Prostate gland (tissue), 2 donors: Measurements from ENCODE around the gene MANBA. TPM values are rescaled to one million over a fixed set of nuclear protein-coding genes. Genes with fewer than 3 reads are reported as not detected.

Experiments used
- DNase-seq: peaks from one replicate; pipeline ENCODE4 v3.0.0-alpha.2; 2019; ENCODE audit warnings: low spot score
- H3K27ac ChIP-seq, 2 donors: fragments of 200-600 bp; sonication (generic); 2 replicates each; pipeline ENCODE4 v1.5.1; 2017 to 2019
- H3K27me3 ChIP-seq: fragments of 200-600 bp; sonication (generic); replicated peaks from 2 replicates; pipeline ENCODE4 v1.5.1; 2019; ENCODE audit not compliant: insufficient read depth
- H3K36me3 ChIP-seq, 2 donors: fragments of 200-600 bp; sonication (generic); 1 replicate in 1 of 2; 2 replicates in 1 of 2; pipeline versions ENCODE4 v1.5.1 to v1.8.1; 2017 to 2019
- H3K4me1 ChIP-seq: fragments of 200-600 bp; sonication (generic); replicated peaks from 2 replicates; pipeline ENCODE4 v1.5.1; 2019
- H3K4me3 ChIP-seq, 2 donors: fragments of 200-600 bp; sonication (generic); 2 replicates each; pipeline ENCODE4 v1.5.1; 2017 to 2019
- H3K9me3 ChIP-seq: fragments of 200-600 bp; sonication (generic); 2 replicates; pipeline ENCODE4 v1.5.1; 2017
- CTCF ChIP-seq, 4 experiments: fragments of 200-600 bp in 2 of 4; fragments of 450-650 bp in 2 of 4; sonication (generic) in 2 of 4; IDR thresholded peaks; 1 replicate in 3 of 4; 2 replicates in 1 of 4; pipeline ENCODE4 v1.5.1; 2016 to 2019; ENCODE audit warnings: antibody characterized with exemption in 4 of 4, mild to moderate bottlenecking in 2 of 4, moderate library complexity in 2 of 4
- POLR2A ChIP-seq: fragments of 450-650 bp; IDR thresholded peaks from one replicate; pipeline ENCODE4 v1.6.1; 2016; ENCODE audit warnings: antibody characterized with exemption, mild to moderate bottlenecking
- POLR2AphosphoS5 ChIP-seq: sonication (generic); formaldehyde crosslinking; IDR thresholded peaks from one replicate; pipeline ENCODE4 v1.6.1; 2017; ENCODE audit warnings: antibody characterized with exemption
- WGBS: methylation state at CpG from one replicate; pipeline ENCODE4 v1.1.5; 2018; 5-methylcytosine and 5-hydroxymethylcytosine counted together
- intact Hi-C: fragments of 100-400 bp; cut with DNase I; formaldehyde crosslinking; loops from one replicate; pipeline ENCODE4 v1.14.2; 2022
- total RNA-seq, 2 donors: library from RNA; depleted of rRNA; stranded (reverse); fragments of >200 nt; gene quantifications; one replicate each; pipeline ENCODE4 v1.1.0, GENCODE V29; 2016

MANBA gene
- total RNA-seq, 2 donors from 2014 or later = 29.7 to 41.6 TPM

- Histone ChIP-seq H3K4me3 (no peak overlapping the region), H3K27ac (no peak overlapping the region), H3K36me3 (no peaks in the 10 kb centered on the region), H3K9me3 (no peaks in the 10 kb centered on the region), H3K4me1 (no peaks in the 10 kb centered on the region), H3K27me3 (no peaks in the 10 kb centered on the region)
- WGBS = 84% methylated on average over 3 of the region's 3 CpGs
- no peak for TF ChIP-seq POLR2A
- TF ChIP-seq CTCF (IDR thresholded peaks at IDR 0.05) = no peak
- no peak for TF ChIP-seq POLR2AphosphoS5
- intact Hi-C loops = no loop called here
- DNase-seq = no peak
Observed at GRCh38 chr4:102637391-102637790, 123.4 kb downstream of the MANBA start.

DNA sequence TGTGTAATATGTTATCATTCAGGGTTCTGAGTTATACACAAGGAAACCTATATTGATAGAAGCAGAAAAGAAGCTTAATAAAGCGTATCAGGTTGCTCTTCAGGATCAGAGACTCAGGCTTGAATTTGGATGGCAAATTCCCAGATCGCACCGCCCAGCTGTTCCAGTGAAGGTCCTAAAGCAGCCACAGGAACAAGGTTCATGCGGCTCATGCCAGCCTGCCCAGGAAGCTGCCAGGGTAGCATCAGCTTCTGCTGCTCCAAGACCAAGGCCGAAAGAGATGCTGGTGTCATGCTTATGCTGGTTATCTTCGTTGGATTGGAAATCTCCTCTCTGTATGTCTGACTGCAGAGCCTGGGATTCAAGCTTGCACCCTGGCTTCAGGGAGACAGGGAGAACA is 127.7 kb downstream of the MANBA start:
- WGBS = 79% methylated on average over 6 of the region's 6 CpGs
- no peaks in the 10 kb centered on the region for H3K36me3 ChIP-seq
- H3K4me1 ChIP-seq = no peaks in the 10 kb centered on the region
- H3K9me3 ChIP-seq = no peaks in the 10 kb centered on the region
- no peak overlapping the region for H3K27ac ChIP-seq
- no peaks in the 10 kb centered on the region for H3K27me3 ChIP-seq
- intact Hi-C loops = no loop called here
- no peak overlapping the region for H3K4me3 ChIP-seq
- no peak for TF ChIP-seq POLR2A
- no peak for TF ChIP-seq POLR2AphosphoS5
- no peak for TF ChIP-seq CTCF (IDR thresholded peaks at IDR 0.05)
- DNase-seq = no peak

- H3K36me3 ChIP-seq = no peaks in the 10 kb centered on the region
- TF ChIP-seq CTCF (IDR thresholded peaks at IDR 0.05) (no peak), POLR2AphosphoS5 (no peak), POLR2A (no peak)
- H3K4me3 ChIP-seq = no peak overlapping the region
- no peaks in the 10 kb centered on the region for H3K4me1 ChIP-seq
- intact Hi-C loops = no loop called here
- H3K27me3 ChIP-seq = no peaks in the 10 kb centered on the region
- 59% methylated on average over 6 of the region's 6 CpGs for WGBS
- no peak overlapping the region for H3K27ac ChIP-seq
- DNase-seq = no peak
- no peaks in the 10 kb centered on the region for H3K9me3 ChIP-seq
Observed at GRCh38 chr4:102632241-102633065, 128.3 kb downstream of the MANBA start.

- H3K27ac ChIP-seq = no peak overlapping the region
- no peak overlapping the region for H3K4me3 ChIP-seq
- no peaks in the 10 kb centered on the region for H3K9me3 ChIP-seq
- TF ChIP-seq POLR2A (no peak), CTCF (IDR thresholded peaks at IDR 0.05) (no peak), POLR2AphosphoS5 (no peak)
- no peaks in the 10 kb centered on the region for H3K36me3 ChIP-seq
- DNase-seq = no peak
- no peaks in the 10 kb centered on the region for H3K27me3 ChIP-seq
- WGBS = 73% methylated on average over 7 of the region's 7 CpGs
- no peaks in the 10 kb centered on the region for H3K4me1 ChIP-seq
- intact Hi-C loops = no loop called here
Observed at GRCh38 chr4:102631616-102632015, 129.2 kb downstream of the MANBA start.

GRCh38 chr4:102629673-102630072 is 131.1 kb downstream of the MANBA start:
- Histone ChIP-seq H3K27me3 (no peaks in the 10 kb centered on the region), H3K36me3 (no peaks in the 10 kb centered on the region), H3K9me3 (no peaks in the 10 kb centered on the region), H3K27ac (no peak overlapping the region), H3K4me3 (no peak overlapping the region), H3K4me1 (no peaks in the 10 kb centered on the region)
- WGBS = 86% methylated on average over 13 of the region's 13 CpGs
- DNase-seq = no peak
- TF ChIP-seq CTCF (IDR thresholded peaks at IDR 0.05) (no peak), POLR2AphosphoS5 (no peak), POLR2A (no peak)
- intact Hi-C loops = no loop called here
